Neural cell (in vitro differentiated cells): ENCODE measurements around the gene KRT36. TPM values are rescaled to one million over a fixed set of nuclear protein-coding genes. Genes with fewer than 3 reads are reported as not detected.

Source experiments
- H2AFZ ChIP-seq: fragments of 200-600, 300-800 bp; sonication (generic), shearing (Covaris generic); 2 replicates; pipeline ENCODE4 v1.6.0; 2014; ENCODE audit warnings: low read depth, mild to moderate bottlenecking, antibody characterized with exemption, low read length, moderate library complexity
- H3F3A ChIP-seq: fragments of 200-600 bp; shearing (Covaris generic); 2 replicates; pipeline ENCODE4 v1.6.1; 2016; ENCODE audit warnings: mild to moderate bottlenecking, moderate library complexity, mixed read lengths, antibody characterized with exemption, low read length; ENCODE audit not compliant: insufficient read depth, poor library complexity, severe bottlenecking
- H3K27ac ChIP-seq: fragments of 200-600, 300-800 bp; sonication (generic), shearing (Covaris generic); 2 replicates; pipeline ENCODE4 v1.5.1; 2014; ENCODE audit warnings: mild to moderate bottlenecking, low read length, moderate library complexity
- H3K27me3 ChIP-seq: fragments of 300-800, 200-600 bp; sonication (generic), shearing (Covaris generic); 2 replicates; pipeline ENCODE4 v1.6.0; 2014; ENCODE audit warnings: mild to moderate bottlenecking, low read depth, low read length, moderate library complexity; ENCODE audit not compliant: insufficient read depth
- H3K36me3 ChIP-seq: fragments of 300-800, 200-600 bp; sonication (generic), shearing (Covaris generic); 2 replicates; pipeline ENCODE4 v1.5.1; 2014; ENCODE audit warnings: mild to moderate bottlenecking, antibody characterized with exemption, low read length, moderate library complexity; ENCODE audit not compliant: insufficient read depth
- H3K4me2 ChIP-seq: fragments of 300-800, 200-600 bp; sonication (generic), shearing (Covaris generic); 2 replicates; pipeline ENCODE4 v1.6.0; 2014; ENCODE audit warnings: mild to moderate bottlenecking, low read length
- H3K4me3 ChIP-seq: fragments of 300-800, 200-600 bp; sonication (generic), shearing (Covaris generic); 2 replicates; pipeline ENCODE4 v1.5.1; 2014; ENCODE audit warnings: mild to moderate bottlenecking, low read length, moderate library complexity
- H3K79me2 ChIP-seq: fragments of 200-600 bp; shearing (Covaris generic); replicated peaks from 2 replicates; pipeline ENCODE4 v1.6.0; 2014; ENCODE audit warnings: mild to moderate bottlenecking, low read length, moderate library complexity; ENCODE audit not compliant: insufficient read depth
- H3K9ac ChIP-seq: fragments of 300-800, 200-600 bp; sonication (generic), shearing (Covaris generic); 2 replicates; pipeline ENCODE4 v1.6.1; 2016; ENCODE audit warnings: mild to moderate bottlenecking, low read length, mixed read lengths
- H3K9me2 ChIP-seq: fragments of 200-600 bp; shearing (Covaris generic); 2 replicates; pipeline ENCODE4 v1.6.1; 2016; ENCODE audit warnings: mild to moderate bottlenecking, low read length, mixed read lengths; ENCODE audit not compliant: insufficient read depth
- H3K9me3 ChIP-seq: fragments of 200-600, 300-800 bp; sonication (generic), shearing (Covaris generic); 2 replicates; pipeline ENCODE4 v1.6.1; 2016; ENCODE audit warnings: mild to moderate bottlenecking, mixed run types, low read length, moderate library complexity, mixed read lengths
- H4K20me1 ChIP-seq: fragments of 200-600 bp; shearing (Covaris generic); 2 replicates; pipeline ENCODE4 v1.6.1; 2016; ENCODE audit warnings: mild to moderate bottlenecking, mixed run types; ENCODE audit not compliant: insufficient read depth
- EP300 ChIP-seq: fragments of 450-650 bp; conservative IDR thresholded peaks from 2 replicates; pipeline ENCODE4 v1.6.1; 2014; ENCODE audit warnings: antibody characterized with exemption, mild to moderate bottlenecking, moderate library complexity; ENCODE audit not compliant: poor library complexity, severe bottlenecking
- EZH2 ChIP-seq: fragments of 200-600, 300-800 bp; shearing (Covaris generic), sonication (generic); IDR thresholded peaks from 2 replicates; pipeline ENCODE4 v1.6.1; 2014; ENCODE audit warnings: antibody characterized with exemption, low read length, borderline replicate concordance, mild to moderate bottlenecking; ENCODE audit not compliant: insufficient read depth, poor library complexity, severe bottlenecking
- MXI1 ChIP-seq: fragments of 450-650 bp; conservative IDR thresholded peaks from 2 replicates; pipeline ENCODE4 v1.6.1; 2014; ENCODE audit warnings: antibody characterized with exemption, mild to moderate bottlenecking; ENCODE audit not compliant: poor library complexity, severe bottlenecking
- POLR2AphosphoS5 ChIP-seq: IDR thresholded peaks from 2 replicates; pipeline ENCODE4 v1.6.1; 2012
- RAD21 ChIP-seq: fragments of 450-650 bp; conservative IDR thresholded peaks from 2 replicates; pipeline ENCODE4 v1.6.1; 2014; ENCODE audit warnings: antibody characterized with exemption, mild to moderate bottlenecking, moderate library complexity
- SMC3 ChIP-seq: fragments of 450-650 bp; conservative IDR thresholded peaks from 2 replicates; pipeline ENCODE4 v1.6.1; 2014; ENCODE audit warnings: antibody characterized with exemption, mild to moderate bottlenecking, moderate library complexity; ENCODE audit not compliant: poor library complexity
- TAF1 ChIP-seq: IDR thresholded peaks from 2 replicates; pipeline ENCODE4 v1.6.1; 2012; ENCODE audit warnings: low read depth
- polyA plus RNA-seq: library from polyadenylated mRNA; depleted of rRNA; stranded (reverse); fragments of >200 nt; gene quantifications from 2 replicates; pipeline ENCODE4 v1.2.3, GENCODE V29; 2014
- TF ChIP-seq, protein P1 (sequence below): IDR thresholded peaks from 2 replicates; pipeline ENCODE4 v1.6.1; 2012; ENCODE audit warnings: borderline replicate concordance
- TF ChIP-seq, protein P2 (sequence below): fragments of 450-650 bp; IDR thresholded peaks from 2 replicates; pipeline ENCODE4 v1.5.1; 2014; ENCODE audit warnings: antibody characterized with exemption, mild to moderate bottlenecking, moderate library complexity; ENCODE audit not compliant: poor library complexity, severe bottlenecking

Gene KRT36
- polyA plus RNA-seq, 1 donor from 2014 or later, result not detected

DNA sequence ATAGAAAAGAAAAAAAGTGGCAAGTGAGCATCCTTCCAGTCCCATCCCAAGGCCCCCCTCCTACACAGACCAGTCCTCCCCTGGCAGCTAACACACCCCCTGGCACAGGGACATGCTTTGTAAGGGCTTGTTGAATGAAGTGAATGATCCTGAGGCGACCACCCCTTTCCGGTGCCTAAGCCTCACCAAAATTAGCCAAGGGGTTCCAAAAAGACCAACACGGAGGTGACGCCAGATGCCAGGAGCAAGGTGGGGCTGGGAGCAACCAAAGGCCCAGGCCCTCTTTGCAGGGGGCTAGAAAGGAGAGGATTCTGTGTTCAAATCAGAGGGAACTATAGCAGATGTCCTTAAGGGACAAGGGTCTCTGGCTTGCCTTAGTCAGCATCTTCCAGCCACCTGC is 14.3 kb downstream of the KRT36 start:
- Histone ChIP-seq H3K9me3 (no peaks in the 10 kb centered on the region), H4K20me1 (no peaks in the 10 kb centered on the region), H3K4me3 (no peak overlapping the region), H3K4me2 (no peak overlapping the region), H3F3A (no peaks in the 10 kb centered on the region), H3K9ac (no peak overlapping the region), H3K9me2 (no peaks in the 10 kb centered on the region), H2AFZ (no peak overlapping the region), H3K27ac (no peak overlapping the region), H3K79me2 (no peaks in the 10 kb centered on the region), H3K36me3 (no peaks in the 10 kb centered on the region), H3K27me3 (no peaks in the 10 kb centered on the region)
- TF ChIP-seq EP300, result no peak
- no peak for TF ChIP-seq MXI1
- TF ChIP-seq, protein P1, sequence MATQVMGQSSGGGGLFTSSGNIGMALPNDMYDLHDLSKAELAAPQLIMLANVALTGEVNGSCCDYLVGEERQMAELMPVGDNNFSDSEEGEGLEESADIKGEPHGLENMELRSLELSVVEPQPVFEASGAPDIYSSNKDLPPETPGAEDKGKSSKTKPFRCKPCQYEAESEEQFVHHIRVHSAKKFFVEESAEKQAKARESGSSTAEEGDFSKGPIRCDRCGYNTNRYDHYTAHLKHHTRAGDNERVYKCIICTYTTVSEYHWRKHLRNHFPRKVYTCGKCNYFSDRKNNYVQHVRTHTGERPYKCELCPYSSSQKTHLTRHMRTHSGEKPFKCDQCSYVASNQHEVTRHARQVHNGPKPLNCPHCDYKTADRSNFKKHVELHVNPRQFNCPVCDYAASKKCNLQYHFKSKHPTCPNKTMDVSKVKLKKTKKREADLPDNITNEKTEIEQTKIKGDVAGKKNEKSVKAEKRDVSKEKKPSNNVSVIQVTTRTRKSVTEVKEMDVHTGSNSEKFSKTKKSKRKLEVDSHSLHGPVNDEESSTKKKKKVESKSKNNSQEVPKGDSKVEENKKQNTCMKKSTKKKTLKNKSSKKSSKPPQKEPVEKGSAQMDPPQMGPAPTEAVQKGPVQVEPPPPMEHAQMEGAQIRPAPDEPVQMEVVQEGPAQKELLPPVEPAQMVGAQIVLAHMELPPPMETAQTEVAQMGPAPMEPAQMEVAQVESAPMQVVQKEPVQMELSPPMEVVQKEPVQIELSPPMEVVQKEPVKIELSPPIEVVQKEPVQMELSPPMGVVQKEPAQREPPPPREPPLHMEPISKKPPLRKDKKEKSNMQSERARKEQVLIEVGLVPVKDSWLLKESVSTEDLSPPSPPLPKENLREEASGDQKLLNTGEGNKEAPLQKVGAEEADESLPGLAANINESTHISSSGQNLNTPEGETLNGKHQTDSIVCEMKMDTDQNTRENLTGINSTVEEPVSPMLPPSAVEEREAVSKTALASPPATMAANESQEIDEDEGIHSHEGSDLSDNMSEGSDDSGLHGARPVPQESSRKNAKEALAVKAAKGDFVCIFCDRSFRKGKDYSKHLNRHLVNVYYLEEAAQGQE, result no peak
- TF ChIP-seq POLR2AphosphoS5, result no peak
- no peak for TF ChIP-seq EZH2
- no peak for TF ChIP-seq SMC3
- TF ChIP-seq, protein P2, sequence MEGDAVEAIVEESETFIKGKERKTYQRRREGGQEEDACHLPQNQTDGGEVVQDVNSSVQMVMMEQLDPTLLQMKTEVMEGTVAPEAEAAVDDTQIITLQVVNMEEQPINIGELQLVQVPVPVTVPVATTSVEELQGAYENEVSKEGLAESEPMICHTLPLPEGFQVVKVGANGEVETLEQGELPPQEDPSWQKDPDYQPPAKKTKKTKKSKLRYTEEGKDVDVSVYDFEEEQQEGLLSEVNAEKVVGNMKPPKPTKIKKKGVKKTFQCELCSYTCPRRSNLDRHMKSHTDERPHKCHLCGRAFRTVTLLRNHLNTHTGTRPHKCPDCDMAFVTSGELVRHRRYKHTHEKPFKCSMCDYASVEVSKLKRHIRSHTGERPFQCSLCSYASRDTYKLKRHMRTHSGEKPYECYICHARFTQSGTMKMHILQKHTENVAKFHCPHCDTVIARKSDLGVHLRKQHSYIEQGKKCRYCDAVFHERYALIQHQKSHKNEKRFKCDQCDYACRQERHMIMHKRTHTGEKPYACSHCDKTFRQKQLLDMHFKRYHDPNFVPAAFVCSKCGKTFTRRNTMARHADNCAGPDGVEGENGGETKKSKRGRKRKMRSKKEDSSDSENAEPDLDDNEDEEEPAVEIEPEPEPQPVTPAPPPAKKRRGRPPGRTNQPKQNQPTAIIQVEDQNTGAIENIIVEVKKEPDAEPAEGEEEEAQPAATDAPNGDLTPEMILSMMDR, result no peak
- TF ChIP-seq RAD21, result no peak
- no peak for TF ChIP-seq TAF1

DNA sequence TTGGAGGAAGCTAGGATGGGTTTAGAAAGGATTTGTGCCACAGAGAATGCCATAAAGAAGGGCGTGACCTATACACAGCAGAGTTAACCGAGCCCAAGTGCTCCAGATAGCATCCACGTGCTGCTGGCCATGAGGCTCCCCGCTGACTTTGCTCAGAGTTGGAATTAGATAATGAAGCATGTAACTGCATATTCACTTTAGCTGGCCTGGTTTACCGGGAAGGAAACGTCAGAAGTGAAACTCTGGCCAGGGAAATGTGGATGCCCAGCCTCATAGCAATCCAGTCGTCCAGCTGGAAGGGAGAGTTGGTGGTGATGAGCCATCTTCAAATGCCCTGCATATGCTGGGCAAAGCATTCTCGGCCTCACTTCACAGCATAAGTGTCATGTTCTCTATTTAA is 14.8 kb downstream of the KRT36 start:
- Histone ChIP-seq H3K27ac (no peak overlapping the region), H3K9me2 (no peaks in the 10 kb centered on the region), H3K9me3 (no peaks in the 10 kb centered on the region), H3K9ac (no peak overlapping the region), H2AFZ (no peak overlapping the region), H3K4me3 (no peak overlapping the region), H3F3A (no peaks in the 10 kb centered on the region), H3K79me2 (no peaks in the 10 kb centered on the region), H3K4me2 (no peak overlapping the region), H4K20me1 (no peaks in the 10 kb centered on the region), H3K36me3 (no peaks in the 10 kb centered on the region), H3K27me3 (no peaks in the 10 kb centered on the region)
- TF ChIP-seq TAF1 (no peak), MXI1 (no peak)

DNA sequence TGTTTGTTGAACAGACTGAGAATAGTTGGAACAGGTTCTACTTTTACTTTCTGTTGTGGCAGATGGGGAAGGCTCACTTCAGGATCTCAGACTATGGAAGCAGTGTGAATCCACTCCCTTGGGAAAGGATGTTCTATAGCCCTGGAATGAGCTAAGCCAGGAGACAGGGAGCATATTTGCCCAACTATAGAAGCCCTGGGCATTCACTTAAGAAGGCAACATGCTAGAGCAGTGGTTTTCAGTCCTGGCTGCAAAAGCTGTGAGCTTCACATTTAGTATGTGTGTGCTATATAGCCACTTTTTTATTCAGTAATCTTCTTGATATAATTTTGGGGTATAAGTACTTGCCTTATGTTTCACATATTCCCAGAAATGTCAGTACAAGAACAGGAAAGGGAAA is 21.4 kb downstream of the KRT36 start:
- H4K20me1 ChIP-seq, result no peaks in the 10 kb centered on the region
- no peaks in the 10 kb centered on the region for H3K79me2 ChIP-seq
- no peaks in the 10 kb centered on the region for H3K27me3 ChIP-seq
- no peaks in the 10 kb centered on the region for H3K9me2 ChIP-seq
- H3K36me3 ChIP-seq, result no peaks in the 10 kb centered on the region
- H3K9me3 ChIP-seq, result no peaks in the 10 kb centered on the region
- H3K27ac ChIP-seq, result no peak overlapping the region
- no peak overlapping the region for H3K9ac ChIP-seq
- no peak overlapping the region for H3K4me2 ChIP-seq
- no peak for TF ChIP-seq MXI1
- no peak overlapping the region for H2AFZ ChIP-seq
- no peak overlapping the region for H3K4me3 ChIP-seq
- H3F3A ChIP-seq, result no peaks in the 10 kb centered on the region
